Frontal cortex (tissue), 4 donors: ENCODE results near the gene FBXO27. TPM values are rescaled to one million over a fixed set of nuclear protein-coding genes. Genes with fewer than 3 reads are reported as not detected.
"Not testable (repeated sequence)": the region's sequence is repeated elsewhere in the genome, so short reads cannot be mapped to it uniquely, and the experiment has no call there.

Source experiments
- DNase-seq, 2 donors: peaks; one replicate each; pipeline ENCODE4 v3.0.0; 2012; ENCODE audit warnings: low spot score in 2 of 2
- FAIRE-seq: peaks from 2 replicates; lab custom pipeline; 2012; peaks lifted over from hg19 to GRCh38; lab: Jason Lieb, UNC
- total RNA-seq: library from RNA; depleted of rRNA; stranded (reverse); fragments of >200 nt; gene quantifications from one replicate; pipeline ENCODE4 v1.2.3, GENCODE V29; 2014
- donor health status: control.
- donor health status: control.
- donor health status: control.

Gene FBXO27
- 8.6 TPM for total RNA-seq

DNA sequence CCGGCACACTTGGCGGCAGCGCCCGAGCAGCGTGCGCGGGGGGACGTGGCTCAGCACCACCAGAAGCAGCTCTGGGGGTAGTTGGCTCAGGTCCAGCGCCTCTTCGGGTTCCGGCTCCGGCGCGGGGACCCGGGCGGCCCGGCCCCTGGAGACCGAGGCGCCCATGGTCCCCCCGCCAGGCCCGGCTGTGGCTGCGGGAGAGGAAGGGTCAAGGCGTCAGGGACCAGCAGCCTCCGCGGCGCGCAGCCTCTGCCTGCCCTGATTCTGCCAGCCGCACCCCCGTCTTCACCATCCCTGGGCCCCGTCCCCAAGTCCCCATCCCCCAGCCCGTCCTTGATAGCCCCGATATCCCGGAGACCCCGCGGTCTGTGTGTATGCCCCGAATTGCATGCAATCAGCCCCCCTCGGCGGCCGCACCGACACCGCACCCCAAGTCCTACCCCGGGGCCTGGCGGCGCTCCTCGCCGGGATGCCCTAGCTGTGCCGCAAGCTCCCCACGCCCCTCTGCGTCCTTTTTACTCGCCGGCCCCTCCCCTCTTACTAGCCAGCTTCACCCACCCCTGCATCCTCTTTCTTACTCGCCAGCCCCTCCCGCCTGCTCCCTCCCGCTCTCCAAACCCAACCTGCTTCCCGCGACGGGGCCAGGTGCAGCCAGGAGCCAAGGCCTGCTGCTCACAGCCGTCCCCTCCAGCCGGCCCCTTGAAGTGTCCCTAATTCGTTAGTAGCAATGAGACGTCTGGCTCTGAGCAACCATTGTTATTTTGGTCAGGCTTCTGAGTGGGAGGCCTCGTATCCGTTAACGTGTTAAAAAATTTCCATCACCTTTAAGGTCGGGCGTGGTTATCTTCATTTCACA lies at the start of gene FBXO27:
FBXO27 (minus strand) TSS at position 487 of the 856 bp plus-strand sequence; CDS start at position 165, 322 bp downstream.
- no peak for FAIRE-seq
- DNase-seq = peak; percentile 62 to 75

DNA sequence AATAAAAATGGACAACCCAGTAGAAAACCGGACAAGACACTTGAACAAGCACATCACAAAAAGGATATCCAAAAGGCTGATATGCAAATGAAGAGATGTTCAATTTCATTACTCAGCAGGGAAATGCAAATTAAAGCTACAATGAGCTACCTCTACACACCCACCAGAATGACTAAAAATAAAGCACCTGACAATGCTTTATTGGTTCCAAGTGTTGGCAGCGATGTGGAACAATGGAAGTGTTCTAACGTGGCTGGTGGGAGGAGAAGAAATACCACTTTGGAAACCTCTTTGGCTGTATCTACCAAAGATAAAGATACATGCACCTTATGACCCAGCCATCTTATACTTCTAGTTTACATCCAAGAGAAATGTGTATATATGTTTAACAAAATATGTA lies 48.1 kb upstream of the FBXO27 start:
- FAIRE-seq = no peak
- DNase-seq = no peak

- DNase-seq (peak in 1 of 2 donors; percentile 47), FAIRE-seq (peak; percentile 78)
Observed at GRCh38 chr19:39078436-39079200, 46.3 kb upstream of the FBXO27 start.

DNA sequence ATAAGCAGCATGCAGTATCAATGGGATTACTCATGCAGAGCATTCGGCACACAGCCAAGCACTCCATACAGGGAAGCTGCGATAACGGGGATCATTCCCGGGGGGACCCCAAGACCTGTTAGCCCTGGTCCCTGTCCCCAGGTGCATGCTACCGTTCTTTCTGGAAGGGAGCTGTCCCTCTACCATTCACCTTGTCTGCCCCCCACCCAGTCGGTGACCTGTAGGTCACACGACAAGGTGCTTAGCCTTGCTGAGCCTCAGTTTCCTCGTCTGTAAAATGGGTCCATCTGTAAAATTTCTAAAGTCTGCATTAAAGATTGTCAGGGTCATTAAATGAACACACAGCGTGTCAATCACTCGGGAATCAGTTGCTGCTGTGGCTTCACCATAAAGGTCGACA lies 45.0 kb upstream of the FBXO27 start:
- no peak for DNase-seq
- no peak for FAIRE-seq

DNA sequence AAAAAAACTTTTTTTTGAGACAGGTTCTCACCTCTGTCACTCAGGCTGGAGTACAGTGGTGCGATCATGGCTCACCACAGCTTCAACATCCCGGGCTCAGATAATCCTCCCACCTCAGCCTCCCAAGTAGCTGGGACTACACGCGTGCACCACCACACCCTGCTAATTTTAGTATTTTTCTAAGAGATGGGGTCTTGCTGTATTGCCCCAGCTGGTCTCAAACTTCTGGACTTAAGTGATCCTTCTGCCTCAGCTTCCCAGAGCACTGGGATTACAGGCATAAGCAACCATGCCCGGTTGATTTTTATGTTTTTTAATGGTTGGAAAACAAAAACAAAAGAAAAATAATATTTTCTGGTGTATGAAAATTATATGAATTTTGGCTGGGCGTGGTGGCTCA lies 42.6 kb upstream of the FBXO27 start:
- FAIRE-seq (no peak), DNase-seq (no peak)

- FAIRE-seq (no peak), DNase-seq (no peak)
Observed at GRCh38 chr19:39074205-39074692, 41.9 kb upstream of the FBXO27 start.

- no peak for DNase-seq
- FAIRE-seq = no peak
Observed at GRCh38 chr19:39070888-39071287, 38.5 kb upstream of the FBXO27 start.

DNA sequence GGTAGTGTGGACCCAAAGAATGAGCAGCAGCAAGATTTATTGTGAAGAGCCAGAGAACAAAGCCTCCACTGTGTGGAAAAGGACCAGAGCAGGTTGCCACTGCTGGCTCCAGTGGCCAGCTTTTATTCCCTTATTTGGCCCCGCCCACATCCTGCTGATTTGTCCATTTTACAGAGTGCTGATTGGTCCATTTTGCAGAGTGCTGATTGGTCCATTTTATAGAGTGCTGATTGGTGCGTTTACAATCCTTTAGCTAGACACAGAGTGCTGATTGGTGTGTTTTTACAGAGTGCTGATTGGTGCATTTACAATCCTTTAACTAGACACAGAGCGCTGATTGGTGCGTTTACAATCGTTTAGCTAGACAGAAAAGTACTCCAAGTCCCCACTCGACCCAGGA lies 35.9 kb upstream of the FBXO27 start:
- DNase-seq, FAIRE-seq: not testable (repeated sequence)

DNA sequence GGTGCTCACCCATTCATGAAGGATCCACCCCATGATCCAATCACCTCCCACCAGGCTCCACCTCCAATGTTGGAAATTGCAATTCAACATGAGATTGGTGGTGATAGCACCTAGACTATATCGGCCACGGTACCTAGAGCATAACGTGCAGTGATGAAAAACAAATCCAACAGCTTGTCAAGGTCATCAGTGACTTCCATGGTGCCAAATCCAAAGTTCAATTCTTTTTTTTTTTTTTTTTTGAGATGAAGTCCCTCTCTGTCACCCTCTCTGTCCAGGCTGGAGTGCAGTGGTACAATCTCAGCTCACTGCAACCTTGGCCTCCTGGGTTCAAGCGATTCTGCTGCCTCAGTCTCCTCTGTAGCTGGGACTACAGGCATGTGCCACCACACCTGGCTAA lies 34.8 kb upstream of the FBXO27 start:
- DNase-seq (no peak), FAIRE-seq (no peak)

DNA sequence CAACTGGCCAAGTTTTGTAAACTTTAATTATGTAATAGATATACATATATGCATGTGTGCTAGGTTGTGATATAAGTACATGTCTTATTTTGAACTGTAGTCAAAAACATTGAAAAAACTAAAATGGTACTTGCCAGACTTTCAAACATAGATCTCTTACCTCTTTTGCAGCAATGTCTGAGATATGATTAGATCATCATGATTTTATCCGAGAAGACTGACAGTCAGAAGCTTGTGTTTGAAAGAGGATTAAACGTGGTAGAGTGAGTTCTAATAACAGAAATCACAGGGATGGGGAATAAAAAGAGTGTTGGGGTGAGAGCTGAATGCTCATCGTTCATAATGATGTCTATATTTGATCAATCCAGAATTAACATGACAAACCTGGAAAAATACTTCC lies 33.6 kb upstream of the FBXO27 start:
- DNase-seq (no peak), FAIRE-seq (no peak)

DNA sequence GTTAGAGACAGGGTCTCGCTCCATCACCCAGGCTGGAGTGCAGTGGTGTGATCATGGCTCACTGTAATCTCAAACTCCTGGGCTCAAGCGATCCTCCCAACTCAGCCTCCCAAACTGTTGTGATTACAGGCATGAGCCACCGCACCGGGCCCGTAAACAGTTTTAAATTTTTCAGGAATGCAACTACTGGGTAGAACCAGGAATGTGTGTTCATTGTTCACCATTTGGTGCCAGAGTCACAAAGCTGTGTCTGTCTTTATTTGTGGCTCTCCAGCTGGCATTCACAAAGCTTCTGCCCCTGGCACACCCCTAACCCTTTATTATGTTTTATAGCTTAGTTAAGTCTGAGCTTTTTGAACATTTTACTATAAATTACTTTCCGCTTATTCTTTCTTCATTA lies 32.1 kb upstream of the FBXO27 start:
- DNase-seq (no peak), FAIRE-seq (no peak)

GRCh38 chr19:39060171-39060570 lies 27.8 kb upstream of the FBXO27 start:
- no peak for FAIRE-seq
- no peak for DNase-seq

GRCh38 chr19:39059302-39059701 lies 27.0 kb upstream of the FBXO27 start:
- FAIRE-seq (no peak), DNase-seq (no peak)

GRCh38 chr19:39057615-39058014 lies 25.3 kb upstream of the FBXO27 start:
- DNase-seq (no peak), FAIRE-seq (no peak)

GRCh38 chr19:39054091-39054470 lies 21.7 kb upstream of the FBXO27 start:
- no peak for FAIRE-seq
- no peak for DNase-seq

- DNase-seq (no peak), FAIRE-seq (no peak)
Observed at GRCh38 chr19:39053276-39054090, 21.1 kb upstream of the FBXO27 start.

GRCh38 chr19:39052846-39053245 lies 20.5 kb upstream of the FBXO27 start:
- no peak for DNase-seq

DNA sequence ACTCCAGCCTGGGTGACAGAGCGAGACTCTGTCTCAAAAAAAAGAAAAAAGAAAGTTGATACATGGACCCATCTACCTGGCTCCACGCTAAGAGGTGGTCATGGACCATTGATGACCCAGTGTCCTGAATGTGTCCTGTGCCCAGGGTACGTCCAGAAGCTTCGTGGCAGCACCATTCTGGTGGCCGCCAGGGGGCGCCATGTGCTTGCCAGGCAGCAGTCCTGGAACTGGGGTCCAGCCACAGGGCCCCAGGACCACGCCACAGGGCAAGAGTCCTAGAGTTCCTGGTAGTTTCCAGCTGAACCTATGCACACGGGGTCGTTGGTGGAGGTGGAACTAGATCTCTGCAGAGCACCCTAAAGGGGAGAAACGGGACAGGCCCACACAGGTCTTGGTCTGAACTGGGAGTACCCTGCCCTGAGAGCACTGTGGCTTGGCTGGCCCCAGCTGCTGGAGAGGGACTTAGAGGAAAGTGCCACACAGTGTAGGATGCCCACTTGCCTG lies 19.9 kb upstream of the FBXO27 start:
- FAIRE-seq (no peak), DNase-seq (no peak)

More at GRCh38 chr19:39052846-39053245, 20.5 kb upstream of the FBXO27 start:
- FAIRE-seq = no peak

DNA sequence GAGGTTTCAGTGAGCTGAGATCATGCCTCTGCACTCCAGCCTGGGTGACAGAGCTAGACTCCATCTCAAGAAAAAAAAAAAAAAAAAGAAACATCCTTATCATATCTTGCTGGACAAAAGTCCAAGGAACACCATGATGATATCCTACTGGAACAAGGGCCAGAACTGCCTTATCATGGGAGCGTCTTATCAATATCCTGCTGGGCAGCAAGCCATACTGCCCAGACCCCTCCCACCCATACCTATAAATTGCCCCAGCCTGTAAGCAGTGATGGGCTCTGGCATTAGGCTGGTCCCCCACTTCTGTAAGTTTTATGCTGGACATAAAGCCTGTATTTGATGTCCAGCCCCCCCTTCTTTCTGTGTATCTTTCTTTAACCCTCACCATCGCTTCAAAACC lies 14.7 kb upstream of the FBXO27 start:
- FAIRE-seq (no peak), DNase-seq (no peak)
